ENCODE data around the gene KANSL1L. TPM values are rescaled to one million over a fixed set of nuclear protein-coding genes. Genes with fewer than 3 reads are reported as not detected.

Gene KANSL1L
- total and polyA plus RNA-seq, 2 donors (not counting 1 experiment from before 2014, with no cell fraction given), result 7.3 to 26.1 TPM

- H4K20me1 ChIP-seq (ENCODE audit: control insufficient read depth, extremely low read depth, insufficient read depth, low read length), result no peaks in the 10 kb centered on the region
- H2AFZ ChIP-seq (ENCODE audit: low read length), result no peak overlapping the region
- H3K4me1 ChIP-seq (ENCODE audit: control insufficient read depth, extremely low read depth, insufficient read depth, low read length), result no peaks in the 10 kb centered on the region
- no peak for DNase-seq (ENCODE audit: low read depth in 2 of 2)
- no peaks in the 10 kb centered on the region for H3K9me3 ChIP-seq (ENCODE audit: control insufficient read depth, insufficient read depth, low read depth, low read length)
- H3K9ac ChIP-seq (ENCODE audit: insufficient read depth, low read length), result no peak overlapping the region
- H3K27ac ChIP-seq (ENCODE audit: insufficient read depth, low read length), result no peak overlapping the region
- no peak overlapping the region for H3K4me3 ChIP-seq (replicated peaks in 1 of 4; ENCODE audit: control extremely low read depth in 1 of 4, insufficient read depth in 1 of 4, low read depth in 3 of 4, low read length in 4 of 4)
- H3K27me3 ChIP-seq (ENCODE audit: control insufficient read depth, insufficient read depth, low read length), result no peaks in the 10 kb centered on the region
- no peaks in the 10 kb centered on the region for H3K79me2 ChIP-seq (ENCODE audit: control insufficient read depth, insufficient read depth, low read length)
- no peaks in the 10 kb centered on the region for H3K36me3 ChIP-seq (ENCODE audit: control insufficient read depth, insufficient read depth, low read length)
- no peak overlapping the region for H3K4me2 ChIP-seq (ENCODE audit: extremely low read depth, insufficient read depth, low read length)
- TF ChIP-seq, protein P1, sequence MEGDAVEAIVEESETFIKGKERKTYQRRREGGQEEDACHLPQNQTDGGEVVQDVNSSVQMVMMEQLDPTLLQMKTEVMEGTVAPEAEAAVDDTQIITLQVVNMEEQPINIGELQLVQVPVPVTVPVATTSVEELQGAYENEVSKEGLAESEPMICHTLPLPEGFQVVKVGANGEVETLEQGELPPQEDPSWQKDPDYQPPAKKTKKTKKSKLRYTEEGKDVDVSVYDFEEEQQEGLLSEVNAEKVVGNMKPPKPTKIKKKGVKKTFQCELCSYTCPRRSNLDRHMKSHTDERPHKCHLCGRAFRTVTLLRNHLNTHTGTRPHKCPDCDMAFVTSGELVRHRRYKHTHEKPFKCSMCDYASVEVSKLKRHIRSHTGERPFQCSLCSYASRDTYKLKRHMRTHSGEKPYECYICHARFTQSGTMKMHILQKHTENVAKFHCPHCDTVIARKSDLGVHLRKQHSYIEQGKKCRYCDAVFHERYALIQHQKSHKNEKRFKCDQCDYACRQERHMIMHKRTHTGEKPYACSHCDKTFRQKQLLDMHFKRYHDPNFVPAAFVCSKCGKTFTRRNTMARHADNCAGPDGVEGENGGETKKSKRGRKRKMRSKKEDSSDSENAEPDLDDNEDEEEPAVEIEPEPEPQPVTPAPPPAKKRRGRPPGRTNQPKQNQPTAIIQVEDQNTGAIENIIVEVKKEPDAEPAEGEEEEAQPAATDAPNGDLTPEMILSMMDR (conservative IDR thresholded peaks at IDR 0.05 in 1 of 2, IDR thresholded peaks at IDR 0.05 in 1 of 2; ENCODE audit: low read depth in 1 of 2, low read length in 2 of 2), result no peak
- TF ChIP-seq EZH2 (IDR thresholded peaks at IDR 0.05; ENCODE audit: low read length, missing control alignments), result no peak
Measured at GRCh38 chr2:210055825-210056224, 115.4 kb downstream of the KANSL1L start.

DNA sequence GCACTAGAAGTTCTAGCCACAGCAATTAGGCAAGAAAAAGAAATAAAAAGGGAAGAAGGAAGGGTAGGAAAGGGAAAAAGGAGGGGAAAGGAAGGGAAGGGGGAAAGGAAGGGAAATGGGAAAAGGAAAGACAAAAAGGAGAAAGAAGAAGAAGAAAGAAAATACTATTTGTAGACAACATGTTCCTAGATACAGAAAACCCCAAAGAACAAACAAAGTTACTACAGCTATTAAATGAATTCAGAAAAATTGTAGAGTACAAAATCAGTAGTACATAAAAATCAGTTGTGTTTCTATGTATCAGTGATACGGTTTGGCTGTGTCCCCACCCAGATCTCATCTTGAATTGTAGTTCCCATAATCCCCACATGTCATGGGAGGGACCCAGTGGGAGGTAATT lies 116.5 kb downstream of the KANSL1L start:
- Histone ChIP-seq H3K79me2 (ENCODE audit: control insufficient read depth, insufficient read depth, low read length) (no peaks in the 10 kb centered on the region), H3K4me2 (ENCODE audit: extremely low read depth, insufficient read depth, low read length) (no peak overlapping the region), H3K9me3 (ENCODE audit: control insufficient read depth, insufficient read depth, low read depth, low read length) (no peaks in the 10 kb centered on the region), H2AFZ (ENCODE audit: low read length) (no peak overlapping the region), H4K20me1 (ENCODE audit: control insufficient read depth, extremely low read depth, insufficient read depth, low read length) (no peaks in the 10 kb centered on the region), H3K27me3 (ENCODE audit: control insufficient read depth, insufficient read depth, low read length) (no peaks in the 10 kb centered on the region), H3K4me1 (ENCODE audit: control insufficient read depth, extremely low read depth, insufficient read depth, low read length) (no peaks in the 10 kb centered on the region), H3K4me3 (replicated peaks in 1 of 4; ENCODE audit: control extremely low read depth in 1 of 4, insufficient read depth in 1 of 4, low read depth in 3 of 4, low read length in 4 of 4) (no peak overlapping the region), H3K27ac (ENCODE audit: insufficient read depth, low read length) (no peak overlapping the region), H3K36me3 (ENCODE audit: control insufficient read depth, insufficient read depth, low read length) (no peaks in the 10 kb centered on the region), H3K9ac (ENCODE audit: insufficient read depth, low read length) (no peak overlapping the region)
- TF ChIP-seq, protein P1 (conservative IDR thresholded peaks at IDR 0.05 in 1 of 2, IDR thresholded peaks at IDR 0.05 in 1 of 2; ENCODE audit: low read depth in 1 of 2, low read length in 2 of 2), result no peak
- no peak for TF ChIP-seq EZH2 (IDR thresholded peaks at IDR 0.05; ENCODE audit: low read length, missing control alignments)
- no peak for DNase-seq (ENCODE audit: low read depth in 2 of 2)

GRCh38 chr2:210050885-210051284 lies 120.3 kb downstream of the KANSL1L start:
- no peak overlapping the region for H2AFZ ChIP-seq (ENCODE audit: low read length)
- TF ChIP-seq, protein P1 (conservative IDR thresholded peaks at IDR 0.05 in 1 of 2, IDR thresholded peaks at IDR 0.05 in 1 of 2; ENCODE audit: low read depth in 1 of 2, low read length in 2 of 2), result no peak
- no peak for TF ChIP-seq EZH2 (IDR thresholded peaks at IDR 0.05; ENCODE audit: low read length, missing control alignments)
- DNase-seq (ENCODE audit: low read depth in 2 of 2), result no peak
- no peak overlapping the region for H3K4me2 ChIP-seq (ENCODE audit: extremely low read depth, insufficient read depth, low read length)
- no peaks in the 10 kb centered on the region for H3K27me3 ChIP-seq (ENCODE audit: control insufficient read depth, insufficient read depth, low read length)
- H3K4me3 ChIP-seq (replicated peaks in 1 of 4; ENCODE audit: control extremely low read depth in 1 of 4, insufficient read depth in 1 of 4, low read depth in 3 of 4, low read length in 4 of 4), result no peak overlapping the region
- no peaks in the 10 kb centered on the region for H3K36me3 ChIP-seq (ENCODE audit: control insufficient read depth, insufficient read depth, low read length)
- no peaks in the 10 kb centered on the region for H3K4me1 ChIP-seq (ENCODE audit: control insufficient read depth, extremely low read depth, insufficient read depth, low read length)
- no peak overlapping the region for H3K9ac ChIP-seq (ENCODE audit: insufficient read depth, low read length)
- H3K9me3 ChIP-seq (ENCODE audit: control insufficient read depth, insufficient read depth, low read depth, low read length), result no peaks in the 10 kb centered on the region
- H4K20me1 ChIP-seq (ENCODE audit: control insufficient read depth, extremely low read depth, insufficient read depth, low read length), result no peaks in the 10 kb centered on the region
- no peak overlapping the region for H3K27ac ChIP-seq (ENCODE audit: insufficient read depth, low read length)
- no peaks in the 10 kb centered on the region for H3K79me2 ChIP-seq (ENCODE audit: control insufficient read depth, insufficient read depth, low read length)

Measured in fibroblast of lung (primary cell).